ENCODE results near the gene ANKRD17. TPM values are rescaled to one million over a fixed set of nuclear protein-coding genes. Genes with fewer than 3 reads are reported as not detected.

The ANKRD17 gene
- total RNA-seq, 1 experiment from 2014 or later, result 54.6 TPM

GRCh38 chr4:73103799-73104503 lies 154.6 kb downstream of the ANKRD17 start:
- no peaks in the 10 kb centered on the region for H3K4me1 Mint-ChIP-seq (ENCODE audit: low read depth, unreplicated experiment)
- no TSS peak for BruUV-seq (replicated peaks)
- H3K36me3 Mint-ChIP-seq (ENCODE audit: insufficient read depth, unreplicated experiment), result peaks cover 24% of the 10 kb centered on the region
- no peak for TF ChIP-seq CTCF (IDR thresholded peaks at IDR 0.05; ENCODE audit: unreplicated experiment)
- H3K27me3 Mint-ChIP-seq (ENCODE audit: unreplicated experiment), result no peaks in the 10 kb centered on the region
- H3K4me3 Mint-ChIP-seq (ENCODE audit: low read depth, unreplicated experiment), result no peak overlapping the region
- H3K9me3 Mint-ChIP-seq (ENCODE audit: low read depth, unreplicated experiment), result no peaks in the 10 kb centered on the region
- peak overlapping the region; percentile 67 for H3K27ac Mint-ChIP-seq (ENCODE audit: unreplicated experiment)
- intact Hi-C loops (cut with micrococcal nuclease; ENCODE audit: unreplicated experiment), result no loop called here
- no peak for DNase-seq
- CTCF ChIA-PET, result no interaction called here

DNA sequence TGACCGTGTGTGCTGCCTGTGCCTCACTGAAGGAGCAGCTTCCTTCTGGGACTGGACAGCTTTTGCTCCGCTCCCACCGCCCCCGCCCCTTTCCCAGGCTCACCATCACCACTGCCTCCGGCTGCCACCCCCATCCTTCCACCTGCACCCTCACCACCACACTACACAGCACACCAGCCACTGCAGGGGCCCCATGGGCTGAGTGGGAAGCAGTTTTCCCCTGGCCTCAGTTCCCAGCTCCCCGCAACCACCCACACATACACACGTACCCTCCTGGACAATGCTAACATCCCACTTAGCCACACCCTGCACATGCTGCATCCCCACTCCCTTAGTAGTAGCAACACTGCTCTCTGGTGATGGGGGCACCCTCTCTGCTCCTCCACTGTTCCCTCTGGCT lies 159.5 kb downstream of the ANKRD17 start:
- Mint-ChIP-seq H3K9me3 (ENCODE audit: low read depth, unreplicated experiment) (no peaks in the 10 kb centered on the region), H3K4me3 (ENCODE audit: low read depth, unreplicated experiment) (no peak overlapping the region), H3K27ac (ENCODE audit: unreplicated experiment) (peak overlapping the region; percentile 47), H3K4me1 (ENCODE audit: low read depth, unreplicated experiment) (no peaks in the 10 kb centered on the region), H3K27me3 (ENCODE audit: unreplicated experiment) (no peaks in the 10 kb centered on the region), H3K36me3 (ENCODE audit: insufficient read depth, unreplicated experiment) (peaks cover 46% of the 10 kb centered on the region)
- CTCF ChIA-PET, result no interaction called here
- intact Hi-C loops (cut with micrococcal nuclease; ENCODE audit: unreplicated experiment), result no loop called here
- BruUV-seq (replicated peaks), result no TSS peak
- TF ChIP-seq CTCF (IDR thresholded peaks at IDR 0.05; ENCODE audit: unreplicated experiment), result no peak
- no peak for DNase-seq

- Mint-ChIP-seq H3K27me3 (ENCODE audit: unreplicated experiment) (no peaks in the 10 kb centered on the region), H3K27ac (ENCODE audit: unreplicated experiment) (no peak overlapping the region), H3K9me3 (ENCODE audit: low read depth, unreplicated experiment) (no peaks in the 10 kb centered on the region), H3K4me3 (ENCODE audit: low read depth, unreplicated experiment) (no peak overlapping the region), H3K4me1 (ENCODE audit: low read depth, unreplicated experiment) (no peaks in the 10 kb centered on the region), H3K36me3 (ENCODE audit: insufficient read depth, unreplicated experiment) (peaks cover 42% of the 10 kb centered on the region)
- no peak for TF ChIP-seq CTCF (IDR thresholded peaks at IDR 0.05; ENCODE audit: unreplicated experiment)
- intact Hi-C loops (cut with micrococcal nuclease; ENCODE audit: unreplicated experiment), result no loop called here
- BruUV-seq (replicated peaks), result no TSS peak
- CTCF ChIA-PET, result no interaction called here
- DNase-seq, result no peak
Measured at GRCh38 chr4:73098713-73099112, 159.9 kb downstream of the ANKRD17 start.

GRCh38 chr4:73098016-73098415 lies 160.6 kb downstream of the ANKRD17 start:
- CTCF ChIA-PET, result no interaction called here
- Mint-ChIP-seq H3K27ac (ENCODE audit: unreplicated experiment) (no peak overlapping the region), H3K9me3 (ENCODE audit: low read depth, unreplicated experiment) (no peaks in the 10 kb centered on the region), H3K4me3 (ENCODE audit: low read depth, unreplicated experiment) (no peak overlapping the region), H3K36me3 (ENCODE audit: insufficient read depth, unreplicated experiment) (peaks cover 39% of the 10 kb centered on the region), H3K27me3 (ENCODE audit: unreplicated experiment) (no peaks in the 10 kb centered on the region), H3K4me1 (ENCODE audit: low read depth, unreplicated experiment) (no peaks in the 10 kb centered on the region)
- no TSS peak for BruUV-seq (replicated peaks)
- TF ChIP-seq CTCF (IDR thresholded peaks at IDR 0.05; ENCODE audit: unreplicated experiment), result no peak
- intact Hi-C loops (cut with micrococcal nuclease; ENCODE audit: unreplicated experiment), result no loop called here
- DNase-seq, result no peak
